Measurements from ENCODE around the gene BCAP29.

BCAP29 gene

GRCh38 chr7:107582875-107583274 is 2.8 kb downstream of the BCAP29 start:
- DNase-seq: no peak

- no peak for DNase-seq
These were observed 4.7 kb downstream of the BCAP29 start for GRCh38 chr7:107584716-107585115.

GRCh38 chr7:107588529-107589130 is 8.6 kb downstream of the BCAP29 start:
- no peak for DNase-seq

- DNase-seq: no peak
These were observed 11.4 kb downstream of the BCAP29 start for GRCh38 chr7:107591421-107591820.

GRCh38 chr7:107592361-107593024 is 12.4 kb downstream of the BCAP29 start:
- no peak for DNase-seq

- no peak for DNase-seq
These were observed 13.0 kb downstream of the BCAP29 start for GRCh38 chr7:107593025-107593410.

DNA sequence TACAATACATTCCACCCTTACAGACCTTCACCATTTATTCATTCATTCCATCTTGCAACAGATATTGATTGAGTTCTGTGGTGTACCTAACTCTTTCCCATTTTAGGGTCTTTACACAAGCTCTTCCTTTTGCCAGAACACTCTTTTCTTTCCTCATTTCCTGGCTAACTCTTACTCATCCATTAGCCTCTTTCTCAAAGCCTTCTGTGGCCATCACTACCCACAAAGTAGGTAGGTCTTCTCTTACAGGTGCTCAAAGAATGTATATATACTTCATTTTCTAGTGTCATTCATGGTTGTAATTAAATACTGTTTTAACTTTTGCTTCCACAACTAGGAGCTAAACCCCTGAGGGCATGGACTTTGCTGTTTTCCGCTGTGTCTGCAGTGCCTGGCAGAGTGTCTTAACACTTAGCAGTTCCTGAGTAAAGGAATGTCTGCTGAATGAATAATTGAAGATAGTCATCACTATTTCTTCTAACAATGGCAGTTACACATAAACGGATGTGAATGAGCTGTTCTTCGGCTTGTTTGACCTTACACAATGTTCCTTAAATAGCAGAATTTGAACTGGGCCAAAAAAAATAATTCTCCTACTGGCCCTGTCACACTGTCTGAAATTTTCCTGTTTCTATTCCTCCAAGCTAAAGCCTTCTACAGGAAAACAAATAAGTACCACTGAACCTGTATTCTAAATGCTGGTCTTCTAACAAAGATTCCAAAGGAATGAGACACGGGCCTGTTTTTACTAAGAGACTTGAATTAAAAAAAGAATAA is 15.1 kb downstream of the BCAP29 start:
- DNase-seq: no peak

DNA sequence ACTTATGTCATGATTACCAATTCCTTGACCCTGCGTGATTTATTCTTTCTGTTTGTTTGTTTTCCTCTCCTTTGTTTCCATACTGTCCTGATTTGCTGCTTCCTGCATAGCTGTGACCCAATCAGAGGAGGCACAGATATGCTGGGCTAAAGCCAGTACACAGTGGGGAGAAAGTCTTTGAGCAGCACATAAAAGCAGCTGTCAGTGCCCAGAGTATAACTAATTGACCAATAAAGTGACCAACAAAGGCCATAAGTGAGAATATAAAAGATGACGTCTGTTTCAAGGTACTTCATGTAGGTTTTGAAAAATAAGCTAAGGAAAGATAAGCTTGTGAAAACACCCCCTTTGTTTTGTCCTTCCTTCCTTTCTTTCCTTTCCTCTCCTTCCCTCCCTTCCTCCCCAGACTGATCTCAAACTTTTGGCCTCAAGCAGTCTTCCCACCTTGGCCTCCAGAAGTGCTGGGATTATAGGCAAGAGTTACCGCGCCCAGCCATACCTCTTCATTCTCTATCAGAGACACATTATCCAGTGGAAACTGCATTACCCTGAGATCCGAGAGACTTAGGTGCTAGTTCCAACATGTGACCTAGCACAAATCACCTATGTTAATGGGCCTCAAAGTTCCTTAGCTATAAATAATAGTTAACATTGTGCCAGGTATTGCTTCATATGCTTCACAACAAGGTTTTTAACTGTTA is 17.0 kb downstream of the BCAP29 start:
- DNase-seq: no peak

- DNase-seq: no peak
These were observed 17.5 kb downstream of the BCAP29 start for GRCh38 chr7:107597582-107597916.

- no peak for DNase-seq
These were observed 17.9 kb downstream of the BCAP29 start for GRCh38 chr7:107597953-107598352.

DNA sequence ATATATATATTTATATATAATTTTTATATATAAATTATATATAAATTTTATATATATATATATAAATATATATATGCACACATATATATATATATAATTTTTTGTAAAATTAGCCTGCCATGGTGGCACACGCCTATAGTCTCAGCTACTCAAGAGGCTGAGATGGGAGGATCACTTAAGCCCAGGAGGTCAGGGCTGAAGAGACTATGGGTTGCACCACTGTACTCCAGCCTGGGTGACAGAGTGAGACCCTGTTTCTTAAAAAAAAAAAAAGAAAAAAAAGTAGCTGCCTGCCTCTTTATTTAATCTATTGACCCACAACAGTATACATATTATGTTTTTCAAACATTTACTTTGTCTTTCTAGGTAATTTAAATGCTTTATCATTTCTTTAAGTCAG is 19.2 kb downstream of the BCAP29 start:
- no peak for DNase-seq

DNA sequence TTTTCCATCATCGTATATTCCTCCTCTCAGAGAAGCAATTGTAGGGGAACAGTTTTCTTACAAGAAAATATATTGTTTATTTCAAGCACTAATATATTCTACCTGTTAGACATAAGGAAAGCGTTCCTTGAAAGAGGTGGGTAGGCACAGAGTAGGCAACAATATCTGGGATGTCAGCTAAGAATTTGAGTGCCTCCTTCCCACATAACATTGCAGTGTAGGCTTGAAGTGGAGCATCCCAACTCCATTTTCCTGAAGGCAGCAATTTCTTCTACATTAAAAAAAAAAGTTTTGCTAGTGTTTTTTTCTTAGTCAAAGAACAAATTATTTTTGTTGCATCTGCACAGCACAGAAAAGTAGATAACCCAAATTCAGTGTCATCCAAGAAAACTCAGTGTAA is 20.8 kb downstream of the BCAP29 start:
- DNase-seq: no peak

- no peak for DNase-seq
These were observed 25.3 kb downstream of the BCAP29 start for GRCh38 chr7:107605218-107605815.

DNA sequence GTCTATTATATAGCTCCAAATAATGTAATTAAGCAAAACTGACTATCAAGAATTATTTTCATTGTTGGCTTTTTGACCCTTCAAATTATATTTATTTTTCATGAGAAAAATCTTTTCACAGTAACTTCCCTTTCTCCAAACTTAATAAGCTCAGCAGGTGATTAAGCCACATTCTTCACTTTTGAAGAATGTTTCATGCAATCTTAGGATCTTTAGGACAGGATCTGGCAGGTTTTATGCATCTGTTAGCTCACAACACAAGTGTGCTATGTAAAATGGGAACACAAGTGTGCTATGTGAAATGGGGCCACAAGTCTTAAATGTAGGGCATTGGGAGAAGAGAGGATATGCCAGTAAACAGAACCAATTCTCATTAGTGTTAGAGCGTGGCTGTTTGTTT is 26.3 kb downstream of the BCAP29 start:
- no peak for DNase-seq

- DNase-seq: no peak
These were observed 29.8 kb downstream of the BCAP29 start for GRCh38 chr7:107609811-107610261.

GRCh38 chr7:107610323-107610722 is 30.3 kb downstream of the BCAP29 start:
- no peak for DNase-seq

DNA sequence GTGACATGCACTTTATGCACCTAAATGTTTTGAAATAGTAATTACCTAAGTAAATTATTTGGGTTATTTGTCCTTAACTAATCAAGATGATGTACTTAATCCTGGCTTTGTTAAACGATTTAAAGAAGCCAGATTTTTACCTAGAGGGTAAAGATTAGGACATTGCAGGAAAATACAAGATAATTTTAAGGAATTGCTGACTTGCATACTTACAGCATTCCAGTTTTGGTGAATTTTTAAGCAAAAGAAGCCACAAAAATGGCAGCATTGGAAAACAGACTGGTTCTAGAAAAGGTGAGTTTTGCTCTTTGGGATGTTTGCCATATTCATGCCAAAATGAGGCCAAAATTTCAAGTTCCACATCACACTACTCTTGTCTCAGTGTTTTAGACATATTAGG is 33.4 kb downstream of the BCAP29 start:
- no peak for DNase-seq

GRCh38 chr7:107613948-107614347 is 33.9 kb downstream of the BCAP29 start:
- no peak for DNase-seq

- DNase-seq: no peak
These were observed 34.4 kb downstream of the BCAP29 start for GRCh38 chr7:107614425-107614824.

DNA sequence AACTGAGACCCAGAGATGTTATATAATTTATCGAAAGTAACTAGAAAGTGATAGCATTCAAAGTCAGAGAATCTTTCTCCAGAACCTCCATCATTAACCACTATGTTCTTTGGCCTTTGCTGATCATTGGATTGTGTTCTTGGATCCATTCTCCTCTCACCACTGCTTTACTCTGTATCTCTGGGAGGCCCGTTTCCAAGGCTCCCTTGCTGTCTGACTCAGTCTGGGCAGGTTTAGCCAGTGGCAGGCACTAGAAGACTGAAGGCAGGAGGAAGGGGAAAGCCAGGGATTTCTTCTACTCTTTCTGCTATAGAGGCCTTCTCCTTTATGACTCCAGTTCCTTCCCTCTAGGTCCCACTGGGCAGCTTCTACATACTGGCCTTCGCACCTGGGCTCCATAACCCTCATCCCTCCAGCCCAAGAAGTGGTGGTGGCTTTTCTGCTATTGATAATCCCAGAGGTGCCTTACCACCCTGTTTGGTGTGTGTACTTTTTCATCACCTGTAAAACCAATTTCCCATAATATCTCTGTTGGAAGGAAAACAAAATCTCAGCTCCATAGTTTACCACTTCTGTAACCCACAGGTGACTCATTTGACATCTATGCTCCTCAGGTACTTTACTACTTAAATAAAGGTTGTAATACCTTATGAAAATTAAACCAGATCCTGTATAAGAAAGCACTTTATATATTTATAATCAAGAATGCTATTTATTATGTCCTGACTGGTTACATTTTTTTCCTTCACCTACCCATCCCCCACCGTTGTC is 36.0 kb downstream of the BCAP29 start:
- DNase-seq: no peak

- DNase-seq: no peak
These were observed 42.4 kb downstream of the BCAP29 start for GRCh38 chr7:107622429-107622828.

- no peak for DNase-seq
These were observed 42.8 kb downstream of the BCAP29 start for GRCh38 chr7:107622894-107623293.

Measured in DMS153 (cell line).